Measurements from ENCODE around the gene GON7.

DNA sequence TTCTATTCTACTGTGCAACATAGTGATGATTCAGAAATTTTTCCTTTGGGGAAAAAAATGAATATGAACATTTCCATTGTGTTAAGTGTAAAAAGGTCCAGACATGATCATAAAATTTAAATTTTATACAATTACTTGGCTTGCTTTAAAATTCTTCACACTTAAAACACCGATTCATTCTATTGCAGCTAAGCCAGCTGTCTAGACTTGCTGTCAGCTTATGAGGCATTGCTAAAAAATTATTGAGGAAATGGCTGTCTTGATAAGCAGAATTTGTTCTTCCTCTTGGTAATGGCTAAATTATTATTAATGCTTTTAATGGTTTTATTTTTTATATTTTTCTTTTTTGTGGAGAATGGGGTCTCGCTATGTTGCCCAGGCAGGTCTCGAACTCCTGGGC, 19.9 kb downstream of the GON7 start:
- TF ChIP-seq, protein P1, sequence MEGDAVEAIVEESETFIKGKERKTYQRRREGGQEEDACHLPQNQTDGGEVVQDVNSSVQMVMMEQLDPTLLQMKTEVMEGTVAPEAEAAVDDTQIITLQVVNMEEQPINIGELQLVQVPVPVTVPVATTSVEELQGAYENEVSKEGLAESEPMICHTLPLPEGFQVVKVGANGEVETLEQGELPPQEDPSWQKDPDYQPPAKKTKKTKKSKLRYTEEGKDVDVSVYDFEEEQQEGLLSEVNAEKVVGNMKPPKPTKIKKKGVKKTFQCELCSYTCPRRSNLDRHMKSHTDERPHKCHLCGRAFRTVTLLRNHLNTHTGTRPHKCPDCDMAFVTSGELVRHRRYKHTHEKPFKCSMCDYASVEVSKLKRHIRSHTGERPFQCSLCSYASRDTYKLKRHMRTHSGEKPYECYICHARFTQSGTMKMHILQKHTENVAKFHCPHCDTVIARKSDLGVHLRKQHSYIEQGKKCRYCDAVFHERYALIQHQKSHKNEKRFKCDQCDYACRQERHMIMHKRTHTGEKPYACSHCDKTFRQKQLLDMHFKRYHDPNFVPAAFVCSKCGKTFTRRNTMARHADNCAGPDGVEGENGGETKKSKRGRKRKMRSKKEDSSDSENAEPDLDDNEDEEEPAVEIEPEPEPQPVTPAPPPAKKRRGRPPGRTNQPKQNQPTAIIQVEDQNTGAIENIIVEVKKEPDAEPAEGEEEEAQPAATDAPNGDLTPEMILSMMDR (conservative IDR thresholded peaks at IDR 0.05), result no peak
- TF ChIP-seq ZFX (IDR thresholded peaks at IDR 0.05), result no peak
